SK-N-SH (cell line): Measurements from ENCODE around the gene ADAMTS13. TPM values are rescaled to one million over a fixed set of nuclear protein-coding genes. Genes with fewer than 3 reads are reported as not detected.

Experiments used
- CTCF ChIA-PET: fragments of 300-600, 350-600 bp; formaldehyde crosslinking; extraction: SDS; loops from one replicate; lab custom pipeline; 2021; lab: Yijun Ruan, JAX
- POLR2A ChIA-PET: fragments of 350-600 bp; sonication (Branson Sonifier 250); formaldehyde crosslinking; extraction: SDS; loops from one replicate; lab custom pipeline; 2020; ENCODE audit warnings: antibody characterized with exemption, inconsistent platforms; lab: Yijun Ruan, JAX
- DNase-seq: peaks from one replicate; pipeline ENCODE4 v3.0.0; 2012
- H2AFZ ChIP-seq: fragments of 200-600 bp; sonication (generic); 2 replicates; pipeline ENCODE4 v1.8.1; 2016; ENCODE audit warnings: antibody characterized with exemption, mild to moderate bottlenecking, low read depth
- H3F3A ChIP-seq: fragments of 200-600 bp; sonication (generic); replicated peaks from 2 replicates; pipeline ENCODE3; 2016; ENCODE audit warnings: antibody characterized with exemption, mild to moderate bottlenecking; ENCODE audit not compliant: insufficient read depth
- H3K27ac ChIP-seq, 2 experiments: fragments of 200-500 bp in 1 of 2; fragments of 200-600 bp in 1 of 2; sonication (Bioruptor generic) in 1 of 2; sonication (generic), shearing (Covaris generic) in 1 of 2; 2 replicates each; pipeline versions ENCODE4 v1.5.1 to v1.6.1; 2014 to 2016; ENCODE audit warnings: low read depth in 2 of 2, inconsistent platforms in 1 of 2, low read length in 1 of 2, mild to moderate bottlenecking in 1 of 2, mixed read lengths in 1 of 2
- H3K27me3 ChIP-seq: fragments of 200-600 bp; sonication (generic), shearing (Covaris generic); 2 replicates; pipeline ENCODE4 v1.6.1; 2016; ENCODE audit warnings: mixed run types; ENCODE audit not compliant: insufficient read depth
- H3K36me3 ChIP-seq, 2 experiments: fragments of 200-500 bp in 1 of 2; fragments of 200-600 bp in 1 of 2; sonication (Bioruptor generic) in 1 of 2; sonication (generic) in 1 of 2; replicated peaks in 1 of 2; 2 replicates each; pipeline versions ENCODE3 to v1.5.1; 2014 to 2016; ENCODE audit warnings: low read length in 1 of 2, mild to moderate bottlenecking in 1 of 2; ENCODE audit not compliant: insufficient read depth in 2 of 2, control insufficient read depth in 1 of 2
- H3K4me1 ChIP-seq, 2 experiments: fragments of 200-500 bp in 1 of 2; fragments of 200-600 bp in 1 of 2; sonication (Bioruptor generic) in 1 of 2; sonication (generic), shearing (Covaris generic) in 1 of 2; 2 replicates each; pipeline versions ENCODE4 v1.5.1 to v1.6.1; 2014 to 2016; ENCODE audit warnings: low read depth in 1 of 2, low read length in 1 of 2, mixed run types in 1 of 2; ENCODE audit not compliant: insufficient read depth in 2 of 2, control insufficient read depth in 1 of 2
- H3K4me2 ChIP-seq: fragments of 200-600 bp; sonication (generic), shearing (Covaris generic); 2 replicates; pipeline ENCODE4 v1.6.1; 2017; ENCODE audit warnings: mixed run types
- H3K4me3 ChIP-seq, 2 experiments: fragments of 200-500 bp in 1 of 2; fragments of 200-600 bp in 1 of 2; sonication (Bioruptor generic) in 1 of 2; sonication (generic), shearing (Covaris generic) in 1 of 2; 2 replicates each; pipeline versions ENCODE4 v1.5.1 to v1.8.1; 2014 to 2016; ENCODE audit warnings: low read depth in 2 of 2, inconsistent platforms in 1 of 2, low read length in 1 of 2, mild to moderate bottlenecking in 1 of 2, mixed read lengths in 1 of 2, moderate library complexity in 1 of 2
- H3K79me2 ChIP-seq: fragments of 200-600 bp; sonication (generic); 2 replicates; pipeline ENCODE4 v1.8.1; 2017; ENCODE audit warnings: mild to moderate bottlenecking; ENCODE audit not compliant: insufficient read depth
- H3K9ac ChIP-seq: fragments of 200-600 bp; sonication (generic); 2 replicates; pipeline ENCODE4 v1.6.1; 2017; ENCODE audit warnings: mixed run types
- H3K9me2 ChIP-seq: fragments of 200-600 bp; sonication (generic); 2 replicates; pipeline ENCODE4 v1.6.1; 2017; ENCODE audit warnings: mixed run types
- H3K9me3 ChIP-seq: fragments of 200-600 bp; sonication (generic); 2 replicates; pipeline ENCODE4 v1.6.1; 2017; ENCODE audit warnings: mixed run types, mild to moderate bottlenecking, moderate library complexity
- H4K20me1 ChIP-seq: fragments of 200-600 bp; sonication (generic); 2 replicates; pipeline ENCODE4 v1.6.1; 2017; ENCODE audit warnings: mild to moderate bottlenecking, mixed run types; ENCODE audit not compliant: insufficient read depth
- ELF1 ChIP-seq: IDR thresholded peaks from 2 replicates; pipeline ENCODE4 v1.4.0; 2012
- EP300 ChIP-seq, 2 experiments: IDR thresholded peaks; 2 replicates each; pipeline versions ENCODE4 v1.4.0 to v1.6.1; 2012; ENCODE audit warnings: borderline replicate concordance in 1 of 2, low read depth in 1 of 2, low read length in 1 of 2
- EZH2phosphoT487 ChIP-seq: fragments of 200-600 bp; sonication (generic); IDR thresholded peaks from 2 replicates; pipeline ENCODE4 v1.6.1; 2017; ENCODE audit warnings: low read depth, mixed run types, mild to moderate bottlenecking, antibody characterized with exemption, moderate library complexity, borderline replicate concordance
- FOXJ3 ChIP-seq: sonication (generic); formaldehyde crosslinking; IDR thresholded peaks from 2 replicates; pipeline ENCODE4 v1.5.1; 2020; ENCODE audit warnings: mild to moderate bottlenecking, missing genetic modification reagents
- GABPA ChIP-seq: IDR thresholded peaks from 2 replicates; pipeline ENCODE4 v1.4.0; 2012; ENCODE audit warnings: low read depth, mild to moderate bottlenecking
- GATA2 ChIP-seq: sonication (generic); formaldehyde crosslinking; IDR thresholded peaks from 2 replicates; pipeline ENCODE4 v1.5.0; 2020; ENCODE audit warnings: mild to moderate bottlenecking, missing genetic modification reagents
- JUND ChIP-seq: IDR thresholded peaks from 2 replicates; pipeline ENCODE4 v1.4.0; 2012
- MAX ChIP-seq: IDR thresholded peaks from 2 replicates; pipeline ENCODE4 v1.4.0; 2012; ENCODE audit warnings: low read depth
- MXI1 ChIP-seq: IDR thresholded peaks from 2 replicates; pipeline ENCODE4 v1.6.1; 2012; ENCODE audit warnings: mild to moderate bottlenecking, low read depth, low read length, improper control_type of control experiment
- RFX5 ChIP-seq: IDR thresholded peaks from 2 replicates; pipeline ENCODE4 v1.6.1; 2012; ENCODE audit warnings: mild to moderate bottlenecking, improper control_type of control experiment, low read length
- SIN3A ChIP-seq: IDR thresholded peaks from 2 replicates; pipeline ENCODE4 v1.6.1; 2012; ENCODE audit warnings: low read depth, mild to moderate bottlenecking, low read length, moderate library complexity, borderline replicate concordance
- SMC3 ChIP-seq: IDR thresholded peaks from 2 replicates; pipeline ENCODE4 v1.6.1; 2012; ENCODE audit warnings: low read depth, low read length, improper control_type of control experiment
- TAF1 ChIP-seq: IDR thresholded peaks from 2 replicates; pipeline ENCODE4 v1.6.1; 2012; ENCODE audit warnings: low read depth, mild to moderate bottlenecking, low read length, moderate library complexity, borderline replicate concordance
- TCF12 ChIP-seq: IDR thresholded peaks from 2 replicates; pipeline ENCODE4 v1.4.0; 2012
- USF2 ChIP-seq: fragments of 150-350 bp; IDR thresholded peaks from 2 replicates; pipeline ENCODE4 v1.6.1; 2017; ENCODE audit warnings: antibody characterized with exemption, low read length, low read depth, borderline replicate concordance
- ZBTB33 ChIP-seq: IDR thresholded peaks from 2 replicates; pipeline ENCODE4 v1.4.0; 2012; ENCODE audit warnings: low read depth, borderline replicate concordance
- WGBS: methylation state at CpG from one replicate; pipeline ENCODE4 v1.1.6; 2017; ENCODE audit warnings: low lambda C conversion rate; 5-methylcytosine and 5-hydroxymethylcytosine counted together
- polyA plus RNA-seq, 3 experiments: library from polyadenylated mRNA; depleted of rRNA; stranded (reverse); fragments of >200 nt; gene quantifications; 2 replicates each; pipeline ENCODE4 v1.2.3, GENCODE V29; 2012

Gene ADAMTS13
- polyA plus RNA-seq, 1 of the 3 experiments (the other 2 are of a cell fraction), result 10.6 TPM

- H3K9ac ChIP-seq, result no peak overlapping the region
- no peak overlapping the region for H3K27ac ChIP-seq
- H3K4me3 ChIP-seq, result no peak overlapping the region
- H3K27me3 ChIP-seq, result no peaks in the 10 kb centered on the region
- no peaks in the 10 kb centered on the region for H3F3A ChIP-seq
- TF ChIP-seq EP300 (IDR thresholded peaks at IDR 0.05; ENCODE audit: borderline replicate concordance in 1 of 2, low read depth in 1 of 2, low read length in 1 of 2), result no peak
- TF ChIP-seq SMC3, result no peak
- TF ChIP-seq EZH2phosphoT487, result no peak
- no peak for TF ChIP-seq MXI1
- TF ChIP-seq TCF12, result no peak
- no peak for TF ChIP-seq GATA2 (CRISPR knock-in tag)
- no peak for TF ChIP-seq SIN3A
- TF ChIP-seq GABPA, result no peak
- TF ChIP-seq TAF1, result no peak
- TF ChIP-seq MAX, result no peak
- no peak for TF ChIP-seq ZBTB33
- TF ChIP-seq FOXJ3, result no peak
- no peak for TF ChIP-seq ELF1
- no peak for TF ChIP-seq USF2
- no peak for TF ChIP-seq JUND
- TF ChIP-seq RFX5, result no peak
- TF ChIP-seq, all 33 proteins: peak for 0
- no peaks in the 10 kb centered on the region for H3K9me2 ChIP-seq
- no peaks in the 10 kb centered on the region for H3K36me3 ChIP-seq
- no peaks in the 10 kb centered on the region for H4K20me1 ChIP-seq
- no peak overlapping the region for H3K4me2 ChIP-seq
- 68% methylated on average over 18 of the region's 19 CpGs for WGBS
- no peaks in the 10 kb centered on the region for H3K9me3 ChIP-seq
- H3K79me2 ChIP-seq, result no peaks in the 10 kb centered on the region
- CTCF ChIA-PET, result interaction anchor here (0.9 to 2.2 kb wide), 8 partner anchors 11 to 467 kb away, joined by 3 to 7 read pairs (median 3); partner anchors contain the start of gene SLC2A6
- POLR2A ChIA-PET, result no interaction called here
- no peak overlapping the region for H2AFZ ChIP-seq
- DNase-seq, result no peak
- H3K4me1 ChIP-seq, result peaks cover 0 to 38% of the 10 kb centered on the region in 2 experiments; a peak in 1 of 4 replicates
Observed at GRCh38 chr9:133489253-133490190, 67.4 kb downstream of the ADAMTS13 start.
